ENCODE measurements around the gene VCL. TPM values are rescaled to one million over a fixed set of nuclear protein-coding genes. Genes with fewer than 3 reads are reported as not detected.

VCL gene
- total RNA-seq, 4 donors from 2014 or later: 71.9 to 151 (median 112) TPM

DNA sequence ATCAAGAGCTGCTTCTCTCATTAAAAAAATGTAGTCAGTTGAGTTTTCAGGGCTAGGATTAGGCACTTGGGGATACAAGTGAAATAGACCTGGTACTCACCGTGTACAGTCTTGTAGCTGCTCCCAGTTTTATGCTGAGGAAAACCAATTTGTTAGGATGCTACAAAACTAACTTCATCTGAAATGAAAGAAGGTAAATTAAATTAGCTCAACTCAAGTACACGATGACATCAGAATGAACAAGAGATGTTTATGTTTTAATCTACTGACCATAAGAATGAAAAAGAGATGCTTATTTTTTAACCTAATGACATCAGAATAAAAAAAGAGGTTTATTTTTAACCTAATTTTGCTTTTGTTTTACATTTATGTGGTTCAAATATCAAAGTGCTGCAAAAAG is 79.0 kb downstream of the VCL start:
- peaks cover 20 to 23% of the 10 kb centered on the region in 2 donors for H3K36me3 ChIP-seq
- intact Hi-C loops (cut with DNase I): loop anchor here (10.0 kb wide), 2 partner anchors 132 to 192 kb away; no protein-coding TSS in a partner anchor
- DNase-seq: no peak
- no peak for TF ChIP-seq POLR2A (IDR thresholded peaks at IDR 0.05)
- no peak for TF ChIP-seq CTCF (IDR thresholded peaks at IDR 0.05)
- H3K27ac ChIP-seq: no peak overlapping the region
- 90 to 92% methylated on average over 2 of the region's 2 CpGs for WGBS, 2 donors
- no peaks in the 10 kb centered on the region for H3K9me3 ChIP-seq
- no peaks in the 10 kb centered on the region for H3K4me1 ChIP-seq
- no peak overlapping the region for H3K4me3 ChIP-seq (replicated peaks in 1 of 3)
- H3K27me3 ChIP-seq: no peaks in the 10 kb centered on the region

DNA sequence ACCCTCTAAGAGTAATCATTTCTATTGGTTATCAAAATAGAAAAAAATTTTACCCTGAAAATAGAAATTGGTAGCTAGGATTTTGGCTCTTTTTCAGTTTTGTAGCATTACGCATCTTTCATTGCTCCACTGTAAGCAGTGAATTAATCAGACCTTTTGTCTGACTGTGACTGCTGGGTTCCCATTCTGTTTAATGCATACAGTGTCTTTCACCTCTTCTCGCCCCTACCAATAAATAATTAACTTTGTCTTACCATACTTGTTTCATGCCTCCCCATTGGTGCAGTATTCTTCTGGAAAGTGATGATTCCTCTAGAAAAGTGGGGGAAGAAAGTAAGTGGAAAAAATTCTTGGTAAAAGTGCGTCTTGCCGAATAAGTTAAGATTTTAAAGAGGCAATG is 79.5 kb downstream of the VCL start:
- no peak for DNase-seq
- H3K4me3 ChIP-seq (replicated peaks in 1 of 3): no peak overlapping the region
- no peaks in the 10 kb centered on the region for H3K27me3 ChIP-seq
- peaks cover 20 to 23% of the 10 kb centered on the region in 2 donors for H3K36me3 ChIP-seq
- 94 to 97% methylated on average over 4 of the region's 4 CpGs for whole genome bisulfite sequencing, 2 donors
- H3K27ac ChIP-seq: no peak overlapping the region
- H3K9me3 ChIP-seq: no peaks in the 10 kb centered on the region
- H3K4me1 ChIP-seq: no peaks in the 10 kb centered on the region
- intact Hi-C loops (cut with DNase I): loop anchor here (10.0 kb wide), 2 partner anchors 133 to 193 kb away; no protein-coding TSS in a partner anchor
- no peak for TF ChIP-seq CTCF (IDR thresholded peaks at IDR 0.05)
- TF ChIP-seq POLR2A (IDR thresholded peaks at IDR 0.05): no peak

DNA sequence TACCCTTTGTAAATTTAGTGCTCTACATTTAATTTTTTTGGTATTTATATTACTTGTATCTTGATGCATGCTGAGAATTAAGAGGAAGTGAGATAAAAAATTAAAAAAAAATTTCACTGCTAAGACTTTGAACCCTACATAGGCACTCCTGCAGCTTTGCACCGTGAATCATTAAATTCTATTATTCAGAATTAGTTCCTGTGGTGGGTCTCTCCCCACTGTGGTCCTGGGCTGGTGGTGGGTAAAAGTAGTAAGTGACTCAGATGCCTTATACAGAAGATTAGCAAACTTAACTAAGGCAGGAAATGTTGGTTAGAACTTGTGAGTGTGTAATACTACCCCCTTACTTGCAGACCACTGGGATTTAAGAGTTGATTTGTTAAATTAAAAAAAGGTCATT is 80.1 kb downstream of the VCL start:
- Histone ChIP-seq H3K27ac (no peak overlapping the region), H3K27me3 (no peaks in the 10 kb centered on the region), H3K36me3 (peaks cover 15 to 17% of the 10 kb centered on the region in 2 donors), H3K9me3 (no peaks in the 10 kb centered on the region), H3K4me1 (no peaks in the 10 kb centered on the region), H3K4me3 (replicated peaks in 1 of 3) (no peak overlapping the region)
- intact Hi-C loops (cut with DNase I): loop anchor here (10.0 kb wide), 2 partner anchors 133 to 193 kb away; no protein-coding TSS in a partner anchor
- no peak for DNase-seq
- WGBS, 2 donors: 82 to 93% methylated on average over 1 of the region's 1 CpG
- TF ChIP-seq CTCF (IDR thresholded peaks at IDR 0.05) (no peak), POLR2A (IDR thresholded peaks at IDR 0.05) (no peak)

DNA sequence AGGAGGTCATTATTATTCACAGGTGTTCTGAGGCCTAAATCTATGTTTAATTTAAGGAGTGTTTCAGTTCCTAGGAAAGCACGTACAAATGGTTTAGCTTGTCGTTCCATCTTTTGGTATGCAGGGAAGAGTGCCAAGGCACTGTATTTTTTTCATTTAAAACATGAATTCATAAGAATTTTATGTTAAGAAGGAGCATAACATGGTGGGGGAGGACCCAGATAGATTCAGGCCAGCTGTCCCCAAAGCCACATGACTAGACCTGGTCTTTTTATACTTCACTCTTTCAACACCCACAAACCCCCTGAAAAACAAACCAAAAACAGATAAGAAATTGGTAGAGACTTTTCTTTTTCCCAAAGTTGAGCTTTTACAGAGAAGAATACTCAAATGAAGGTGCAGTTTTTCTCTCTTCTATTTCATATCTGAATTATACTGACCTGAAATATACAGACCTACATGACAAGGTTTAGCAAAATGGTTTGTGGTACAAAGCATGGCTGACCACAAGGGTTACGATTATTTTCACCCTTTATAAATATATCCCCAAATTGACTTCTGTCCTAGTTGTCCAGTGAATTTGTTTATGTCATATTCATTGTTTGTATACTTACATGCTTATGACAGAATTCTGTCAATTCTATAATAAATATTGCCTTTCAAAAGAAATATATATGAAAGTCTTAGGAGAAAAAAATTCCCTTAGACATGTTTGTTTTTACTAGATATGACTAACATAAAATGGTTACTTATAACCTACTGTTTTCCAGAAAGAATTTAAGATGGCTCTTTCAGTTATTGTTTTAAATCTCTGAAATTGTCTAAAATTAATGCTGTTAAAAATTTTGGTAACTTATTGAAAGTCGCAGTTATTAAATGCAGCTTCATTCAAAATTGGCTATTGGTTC is 81.4 kb downstream of the VCL start:
- no peak overlapping the region for H3K27ac ChIP-seq
- no peak overlapping the region for H3K4me3 ChIP-seq (replicated peaks in 1 of 3)
- no peaks in the 10 kb centered on the region for H3K4me1 ChIP-seq
- TF ChIP-seq CTCF (IDR thresholded peaks at IDR 0.05): no peak
- intact Hi-C loops (cut with DNase I): loop anchor here (10.0 kb wide), 2 partner anchors 134 to 194 kb away; no protein-coding TSS in a partner anchor
- 84 to 88% methylated on average over 4 of the region's 4 CpGs for WGBS, 2 donors
- H3K9me3 ChIP-seq: no peaks in the 10 kb centered on the region
- peaks cover 8 to 10% of the 10 kb centered on the region in 2 donors for H3K36me3 ChIP-seq
- H3K27me3 ChIP-seq: no peaks in the 10 kb centered on the region
- DNase-seq: no peak

All from thyroid gland (tissue), 4 donors.